ENCODE measurements around the gene PC. TPM values are rescaled to one million over a fixed set of nuclear protein-coding genes. Genes with fewer than 3 reads are reported as not detected.
"Not testable (repeated sequence)": the region's sequence is repeated elsewhere in the genome, so short reads cannot be mapped to it uniquely, and the experiment has no call there.

Gene PC
- total RNA-seq, 2 donors from 2014 or later, result 5.5 to 11.6 TPM

DNA sequence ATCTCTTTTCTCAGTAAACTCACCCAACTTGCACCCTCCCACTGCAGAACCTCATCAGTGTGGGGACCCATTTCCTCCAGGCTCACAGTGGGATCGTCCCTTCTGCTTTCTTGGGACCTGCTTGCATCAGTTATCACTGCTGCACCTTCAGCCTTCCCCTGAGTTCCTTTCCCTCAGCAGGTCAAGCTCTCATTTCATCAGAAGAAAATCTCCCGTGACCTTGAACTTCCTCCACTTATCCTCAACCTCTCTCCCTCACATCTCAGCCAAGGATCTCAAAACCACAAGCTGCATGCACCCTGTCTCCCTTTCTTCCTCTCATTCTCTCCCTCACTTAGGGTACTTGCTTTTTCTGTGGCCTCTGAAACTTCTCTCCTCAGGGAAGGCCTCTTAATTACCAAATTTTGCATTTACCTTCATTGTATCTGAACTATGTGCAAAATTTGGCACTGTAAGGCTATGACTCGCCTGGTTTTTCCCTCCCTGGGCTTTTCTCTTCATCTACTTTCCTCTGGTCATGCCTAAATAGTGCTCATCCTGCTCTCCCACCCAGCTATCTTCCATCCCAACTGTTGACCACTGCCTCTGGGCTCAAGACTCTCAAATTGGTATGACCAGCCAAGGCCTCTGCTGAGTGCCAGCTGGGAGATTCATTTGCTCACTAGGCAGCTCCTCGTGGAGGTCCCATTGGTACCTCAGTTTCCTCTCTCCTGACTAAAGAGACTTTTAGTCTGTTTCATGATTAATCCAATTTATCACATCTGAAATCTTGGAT lies 117.7 kb downstream of the PC start:
- no peak for DNase-seq (ENCODE audit: low spot score)
- intact Hi-C loops (cut with DNase I), result no loop called here

DNA sequence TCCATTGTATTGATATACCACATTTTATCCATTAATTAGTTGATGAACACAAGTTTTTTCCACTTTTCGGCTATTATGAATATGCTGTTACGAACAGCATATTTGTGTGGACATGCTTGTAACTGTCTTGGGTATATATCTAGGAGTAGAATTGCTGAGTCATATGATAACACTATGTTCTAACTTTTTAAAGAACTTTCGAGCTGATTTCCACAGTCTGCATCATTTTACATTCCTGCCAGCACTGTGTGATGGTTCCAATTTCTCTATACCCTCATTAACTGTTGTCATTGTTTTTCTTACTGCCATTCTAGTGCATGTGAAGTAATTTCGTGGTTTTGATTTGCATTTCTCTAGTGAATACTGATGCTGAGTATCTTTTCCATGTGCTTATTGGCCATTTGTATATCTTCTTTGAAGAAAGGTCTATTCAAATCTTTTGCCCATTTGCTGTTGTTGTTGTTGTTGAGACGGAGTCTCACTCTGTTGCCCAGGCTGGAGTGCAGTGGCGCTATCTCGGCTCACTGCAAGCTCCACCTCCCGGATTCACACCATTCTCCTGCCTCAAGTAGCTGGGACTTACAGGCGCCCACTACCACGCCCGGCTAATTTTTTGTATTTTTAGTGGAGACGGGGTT lies 122.3 kb downstream of the PC start:
- DNase-seq (ENCODE audit: low spot score), result no peak
- intact Hi-C loops (cut with DNase I), result loop anchor here (2.0 to 10.0 kb wide), 2 partner anchors 143 to 261 kb away; no protein-coding TSS in a partner anchor

DNA sequence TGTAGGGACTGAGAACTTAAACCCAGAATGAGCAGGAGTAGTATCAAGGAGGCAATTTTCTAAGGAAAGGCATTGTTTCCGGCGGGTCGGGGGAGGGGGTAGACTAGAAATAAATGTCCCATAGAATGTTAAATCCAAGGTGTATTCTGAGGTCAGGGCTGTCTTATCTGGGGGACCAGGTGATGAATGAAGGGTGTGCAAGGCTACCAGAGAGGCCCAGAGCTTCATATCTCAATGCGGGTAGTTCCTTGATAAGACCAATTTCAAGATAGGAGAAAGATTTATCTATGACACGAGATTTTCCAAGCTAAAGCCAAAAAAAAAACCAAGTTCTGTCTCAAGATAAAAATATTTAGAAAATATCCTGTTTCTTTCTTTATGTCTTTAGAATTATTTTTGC lies 123.2 kb downstream of the PC start:
- intact Hi-C loops (cut with DNase I), result loop anchor here (2.0 to 10.0 kb wide), 3 partner anchors 142 to 260 kb away; no protein-coding TSS in a partner anchor
- DNase-seq (ENCODE audit: low spot score), result no peak

DNA sequence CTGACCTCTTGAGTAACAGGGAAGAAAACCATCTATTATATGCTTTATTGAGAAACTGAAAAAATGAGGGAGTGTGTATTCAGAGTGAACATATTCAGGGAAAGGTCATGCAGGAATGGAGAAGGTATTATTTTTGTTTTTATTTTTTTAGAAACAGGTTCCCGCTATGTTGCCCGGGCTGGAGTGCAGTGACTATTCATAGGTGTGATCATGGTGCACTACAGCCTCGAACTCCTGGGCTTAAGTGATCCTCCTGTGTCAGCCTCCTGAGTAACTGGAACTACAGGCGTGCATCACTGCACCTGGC lies 123.7 kb downstream of the PC start:
- intact Hi-C loops (cut with DNase I), result loop anchor here (2.0 to 10.0 kb wide), 3 partner anchors 142 to 260 kb away; no protein-coding TSS in a partner anchor

DNA sequence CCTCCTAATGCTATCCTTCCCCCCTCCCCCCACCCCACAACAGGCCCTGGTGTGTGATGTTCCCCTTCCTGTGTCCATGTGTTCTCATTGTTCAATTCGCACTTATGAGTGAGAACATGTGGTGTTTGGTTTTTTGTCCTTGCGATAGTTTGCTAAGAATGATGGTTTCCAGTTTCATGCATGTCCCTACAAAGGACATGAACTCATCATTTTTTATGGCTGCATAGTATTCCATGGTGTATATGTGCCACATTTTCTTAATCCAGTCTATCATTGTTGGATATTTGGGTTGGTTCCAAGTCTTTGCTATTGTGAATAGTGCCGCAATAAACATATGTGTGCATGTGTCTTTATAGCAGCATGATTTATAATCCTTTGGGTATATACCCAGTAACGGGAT lies 133.6 kb downstream of the PC start:
- intact Hi-C loops (cut with DNase I); DNase-seq (ENCODE audit: low spot score): not testable (repeated sequence)

More for the DNA sequence above, 123.7 kb downstream of the PC start:
- DNase-seq (ENCODE audit: low spot score), result no peak

DNA sequence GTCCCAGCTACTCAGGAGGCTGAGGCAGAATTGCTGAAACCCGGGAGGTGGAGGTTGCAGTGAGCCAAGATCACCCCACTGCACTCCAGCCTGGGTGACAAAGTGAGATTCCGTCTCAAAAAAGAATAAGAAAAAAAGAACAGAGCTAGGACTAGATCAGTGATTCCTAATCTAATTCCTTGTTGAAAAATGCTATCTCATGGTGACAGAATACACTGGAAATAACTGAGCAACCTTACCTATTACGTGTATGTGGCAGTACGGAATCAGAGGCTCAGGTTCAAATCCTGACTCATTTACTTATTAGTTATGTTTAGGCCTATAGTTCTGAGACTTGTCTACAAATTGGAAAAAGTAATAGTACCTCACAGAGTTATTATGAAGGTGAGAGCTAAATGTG lies 134.5 kb downstream of the PC start:
- no peak for DNase-seq (ENCODE audit: low spot score)
- intact Hi-C loops (cut with DNase I), result no loop called here

DNA sequence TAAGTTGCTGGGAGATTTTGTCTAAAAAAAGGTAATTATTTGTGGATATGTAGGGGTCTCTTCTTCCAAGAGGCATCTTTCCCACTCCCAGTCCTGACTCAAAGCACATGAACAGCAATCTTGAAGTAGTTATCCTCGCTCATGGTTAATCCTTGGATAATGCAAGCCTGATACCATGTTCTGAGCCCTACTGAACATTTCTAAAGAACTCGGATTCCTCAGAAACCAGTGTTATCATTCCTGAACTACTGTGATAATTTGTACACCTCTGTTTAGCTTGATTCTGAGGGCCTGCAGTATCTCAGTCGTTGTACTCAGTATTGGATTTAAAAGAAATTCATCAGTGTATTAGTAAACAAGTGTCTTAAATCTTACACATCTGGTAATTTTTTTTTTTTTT lies 137.3 kb downstream of the PC start:
- DNase-seq (ENCODE audit: low spot score), result no peak
- intact Hi-C loops (cut with DNase I), result no loop called here

DNA sequence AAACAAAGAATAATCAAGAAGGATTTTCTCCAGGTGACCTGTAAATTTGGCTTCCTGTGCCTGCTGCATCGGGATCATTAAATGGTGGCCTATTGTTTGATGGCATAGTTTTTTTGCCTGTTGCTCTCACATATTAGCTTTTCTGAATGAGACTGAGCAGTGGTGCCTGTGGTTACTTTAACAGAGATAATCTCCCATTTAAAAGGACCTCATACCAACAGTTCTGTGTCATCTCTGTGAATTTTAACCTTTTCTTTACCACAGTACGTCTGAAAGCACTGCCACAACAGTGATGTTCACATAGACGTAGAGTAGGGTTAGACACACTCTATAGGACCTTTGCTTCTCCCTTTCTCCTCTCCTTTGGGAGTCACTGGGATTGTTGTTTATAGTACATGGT lies 137.8 kb downstream of the PC start:
- DNase-seq (ENCODE audit: low spot score), result no peak
- intact Hi-C loops (cut with DNase I), result no loop called here

DNA sequence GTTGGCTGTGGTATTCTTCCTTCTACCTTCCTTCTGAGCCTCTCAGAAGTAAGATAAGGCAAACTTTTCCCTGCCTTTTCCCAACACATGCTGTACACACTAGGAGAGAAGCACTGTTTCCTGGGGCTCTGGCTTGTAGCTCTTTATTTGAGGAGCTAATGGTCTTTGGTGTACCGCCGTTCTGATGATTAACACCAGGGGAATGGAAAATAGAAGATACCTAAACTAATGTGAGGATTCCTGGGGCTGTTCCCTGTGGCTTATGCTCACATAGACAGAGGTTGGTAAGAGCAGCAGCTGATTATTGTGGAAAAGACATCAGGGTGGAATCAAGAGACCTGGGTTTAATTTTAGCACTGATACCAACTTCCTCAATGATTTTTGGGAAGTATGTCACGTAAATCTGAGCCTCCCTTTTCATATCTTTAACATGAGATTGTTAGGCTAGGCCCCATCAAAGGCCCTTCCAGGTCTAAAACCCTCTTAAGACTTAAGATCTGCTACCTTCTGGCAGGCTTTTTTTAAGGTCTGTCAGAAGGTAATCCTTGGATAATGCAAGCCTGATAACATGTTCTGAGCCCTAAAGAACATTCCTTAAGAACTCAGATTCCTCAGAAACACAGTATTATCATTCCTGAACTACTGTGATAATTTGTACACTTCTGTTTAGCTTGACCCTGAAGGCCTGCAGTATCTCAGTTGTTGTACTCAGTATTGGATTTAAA lies 139.8 kb downstream of the PC start:
- no peak for DNase-seq (ENCODE audit: low spot score)
- intact Hi-C loops (cut with DNase I), result no loop called here

DNA sequence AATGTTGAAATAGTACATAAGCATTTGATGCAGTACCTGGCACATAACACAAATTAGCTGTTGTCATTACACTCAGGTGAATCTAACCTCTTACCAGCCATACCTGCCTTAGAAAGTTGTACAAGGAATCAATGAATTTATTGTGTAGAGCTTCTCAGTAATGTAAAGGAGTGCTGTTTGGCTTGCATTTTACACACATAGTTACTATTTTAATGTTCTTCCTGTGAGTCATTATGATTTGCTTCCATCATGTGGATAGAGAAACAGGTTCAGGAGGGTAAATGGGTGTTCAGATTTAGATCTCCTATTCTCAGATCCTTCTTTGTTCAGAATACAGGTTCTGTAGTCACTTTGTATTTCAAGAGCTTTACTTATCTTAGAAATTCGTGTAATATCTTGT lies 142.5 kb downstream of the PC start:
- intact Hi-C loops (cut with DNase I), result no loop called here
- DNase-seq (ENCODE audit: low spot score), result no peak

DNA sequence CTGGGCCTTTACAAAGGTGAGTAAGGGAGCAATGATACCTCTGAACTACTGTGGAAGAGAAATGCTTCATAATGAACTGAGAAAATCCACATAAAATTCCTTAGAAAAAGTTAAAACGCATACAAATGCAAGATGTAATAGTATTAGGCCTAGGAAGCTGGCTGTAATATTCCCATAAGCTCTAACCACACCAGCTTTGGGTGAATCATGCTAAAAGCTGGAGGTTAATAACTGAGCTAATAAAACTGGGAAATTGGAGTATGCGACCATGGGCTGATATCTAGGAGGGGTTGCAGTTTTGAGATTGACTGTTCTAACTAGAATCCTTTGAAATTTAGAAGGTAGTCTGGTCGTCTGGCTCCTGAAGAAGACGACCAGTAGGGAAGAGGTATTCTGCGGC lies 143.5 kb downstream of the PC start:
- DNase-seq (ENCODE audit: low spot score), result no peak
- intact Hi-C loops (cut with DNase I), result no loop called here

DNA sequence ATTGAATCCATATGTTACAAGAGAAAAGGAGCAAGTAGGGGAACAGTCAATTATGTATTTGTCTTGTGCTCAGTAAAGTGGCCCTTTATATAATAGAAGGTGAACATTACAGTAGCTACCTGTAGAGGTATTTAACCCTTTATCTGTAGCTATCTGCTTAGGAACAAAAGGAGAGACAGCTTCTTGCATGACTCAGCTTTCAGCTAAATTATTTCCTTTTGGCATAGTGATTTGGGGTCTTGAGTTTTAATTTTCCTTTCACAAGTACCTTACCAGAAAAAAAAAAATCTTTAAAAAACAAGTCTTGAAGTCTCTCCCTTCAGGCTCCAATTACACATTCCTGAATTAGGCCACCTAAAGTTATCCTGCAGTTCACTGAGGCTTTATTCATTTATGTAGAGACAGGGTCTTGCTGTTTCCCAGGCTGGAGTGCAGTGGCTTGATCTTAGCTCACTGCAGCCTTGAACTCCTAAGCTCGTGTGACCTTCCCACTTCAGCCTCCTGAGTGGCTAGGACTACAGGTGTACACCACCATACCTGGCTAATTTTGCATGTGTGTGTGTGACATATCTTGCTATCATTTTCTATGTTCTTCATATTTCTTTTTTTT lies 147.5 kb downstream of the PC start:
- intact Hi-C loops (cut with DNase I), result loop anchor here in 1 of 2 donors (1.0 kb wide), 1 partner anchor 47 kb away; the partner anchor contains the start of gene LRFN4

DNA sequence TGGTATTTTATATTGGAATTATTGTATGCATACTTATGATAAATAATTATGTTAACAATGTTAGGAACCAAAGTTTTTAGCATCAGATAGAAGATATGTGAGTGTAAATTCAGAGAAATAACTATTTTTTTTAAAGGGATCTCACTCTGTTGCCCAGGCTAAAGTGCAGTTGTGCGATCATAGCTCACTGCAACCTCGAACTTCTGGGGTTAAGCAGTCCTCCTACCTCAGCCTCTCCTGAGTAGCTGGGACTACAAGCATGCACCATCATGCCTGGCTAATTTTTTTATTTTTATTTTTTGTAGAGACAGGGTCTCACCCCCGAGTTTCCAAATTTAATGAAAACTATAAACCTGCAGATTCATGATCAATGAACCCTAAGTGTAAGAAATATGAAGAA lies 148.6 kb downstream of the PC start:
- DNase-seq (ENCODE audit: low spot score), result no peak
- intact Hi-C loops (cut with DNase I), result no loop called here

More for the DNA sequence above, 147.5 kb downstream of the PC start:
- no peak for DNase-seq (ENCODE audit: low spot score)

DNA sequence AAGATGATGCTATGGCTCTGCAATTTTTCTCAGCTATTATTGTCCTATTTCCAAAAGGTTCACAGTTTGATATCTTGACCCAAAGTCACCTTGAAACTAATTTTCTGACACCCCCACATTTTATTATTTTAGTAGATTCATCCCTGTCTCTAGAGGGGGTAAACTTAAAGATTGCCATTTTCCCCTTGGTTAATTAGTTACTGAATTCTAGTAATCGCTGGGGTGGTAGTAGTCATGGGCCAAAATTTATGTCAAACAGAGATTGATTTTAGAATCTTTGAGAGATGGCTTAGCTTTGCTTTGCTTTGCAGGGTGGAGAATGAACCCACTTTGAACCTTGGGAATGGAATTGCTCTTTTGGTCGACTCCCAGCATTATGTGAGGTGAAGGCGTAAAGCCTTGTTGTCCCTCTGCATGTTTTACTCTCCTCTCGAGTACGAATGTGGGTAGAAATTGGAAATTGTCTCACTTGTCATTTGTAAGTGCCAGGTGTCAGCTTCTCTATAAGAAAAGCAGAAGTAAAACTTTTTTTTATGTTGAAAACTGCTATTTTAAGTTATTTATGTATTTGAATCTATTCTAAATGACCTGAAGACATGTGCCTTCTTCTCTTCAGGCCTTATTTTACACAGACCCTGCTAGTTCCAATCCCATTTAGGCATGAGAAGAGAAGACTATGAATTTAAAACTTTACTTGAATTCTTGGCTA lies 157.3 kb downstream of the PC start:
- no peak for DNase-seq (ENCODE audit: low spot score)
- intact Hi-C loops (cut with DNase I), result no loop called here

DNA sequence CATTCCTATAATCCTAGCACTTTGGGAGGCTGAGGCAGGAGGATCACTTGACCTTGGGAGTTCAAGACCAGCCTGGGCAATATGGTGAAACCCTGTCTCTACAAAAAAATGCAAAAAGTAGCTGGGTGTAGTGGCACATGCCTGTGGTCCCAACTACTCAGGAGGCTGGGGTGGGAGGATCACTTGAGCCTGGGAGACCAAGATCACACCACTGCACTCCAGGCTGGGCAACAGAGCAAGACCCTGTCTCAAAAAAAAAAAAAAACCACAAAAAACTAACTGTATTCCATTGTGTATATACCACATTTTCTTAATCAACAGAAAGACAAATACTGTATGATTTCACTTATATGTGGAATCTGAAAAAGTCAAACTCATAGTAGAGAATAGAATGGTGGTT lies 158.4 kb downstream of the PC start:
- DNase-seq (ENCODE audit: low spot score); intact Hi-C loops (cut with DNase I): not testable (repeated sequence)

All from posterior vena cava (tissue), 2 donors.